GM12878 (cell line): Measurements from ENCODE around the gene CNTN4. TPM values are rescaled to one million over a fixed set of nuclear protein-coding genes. Genes with fewer than 3 reads are reported as not detected.

Experiments used
- ATAC-seq: fragments of 200-7000 bp; cut with Tn5 transposase; 3 replicates; pipeline ENCODE4 v1.9.1; 2020; ENCODE audit warnings: mild to moderate bottlenecking, moderate library complexity
- BruUV-seq: library from RNA; stranded (reverse); fragments of 400-500 nt; replicated peaks from 2 replicates; lab custom pipeline; 2021; lab: Mats Ljungman, UMichigan
- CTCF ChIA-PET: fragments of 300-600 bp; sonication (Branson Sonifier 250); formaldehyde crosslinking; extraction: SDS; loops from one replicate; lab custom pipeline; 2021; ENCODE audit warnings: inconsistent platforms; lab: Yijun Ruan, JAX
- POLR2A ChIA-PET: fragments of 350-600 bp; formaldehyde crosslinking; extraction: SDS; loops from one replicate; lab custom pipeline; 2021; ENCODE audit warnings: inconsistent platforms; lab: Charles Lee
- RAD21 ChIA-PET: fragments of 300-600 bp; sonication (Branson Sonifier 250); formaldehyde crosslinking; loops from one replicate; lab custom pipeline; 2023; ENCODE audit warnings: antibody characterized with exemption; ENCODE audit not compliant: unreplicated experiment; lab: Charles Lee
- SMC1A ChIA-PET: fragments of 300-600 bp; sonication (Branson Sonifier 250); formaldehyde crosslinking; loops from one replicate; lab custom pipeline; 2023; ENCODE audit not compliant: unreplicated experiment, uncharacterized antibody; lab: Charles Lee
- DNase-seq: peaks from one replicate; pipeline ENCODE4 v3.0.0-alpha.2; 2011; ENCODE audit warnings: low read depth, low spot score
- FAIRE-seq: peaks from 3 replicates; lab custom pipeline; 2011; peaks lifted over from hg19 to GRCh38; lab: Jason Lieb, UNC
- H2AFZ ChIP-seq: 2 replicates; pipeline ENCODE4 v1.6.0; 2011; ENCODE audit warnings: low read depth, low read length, control low read depth; ENCODE audit not compliant: control insufficient read depth
- H3K27ac ChIP-seq: 2 replicates; pipeline ENCODE4 v1.5.1; 2011; ENCODE audit warnings: control low read depth; ENCODE audit not compliant: control insufficient read depth, insufficient read depth
- H3K27me3 ChIP-seq, 2 experiments: replicated peaks in 1 of 2; 2 replicates each; pipeline versions ENCODE4 v1.6.0 to v1.6.1; 2011; ENCODE audit warnings: low read length in 1 of 2; ENCODE audit not compliant: control insufficient read depth in 2 of 2, insufficient read depth in 2 of 2
- H3K36me3 ChIP-seq, 2 experiments: 2 replicates each; pipeline ENCODE4 v1.5.1; 2011; ENCODE audit warnings: low read length in 1 of 2; ENCODE audit not compliant: control insufficient read depth in 2 of 2, insufficient read depth in 2 of 2
- H3K4me1 ChIP-seq: 2 replicates; pipeline ENCODE4 v1.6.1; 2011; ENCODE audit warnings: mild to moderate bottlenecking, low read length, moderate library complexity, mixed read lengths; ENCODE audit not compliant: control insufficient read depth, insufficient read depth
- H3K4me2 ChIP-seq: 2 replicates; pipeline ENCODE4 v1.6.0; 2011; ENCODE audit warnings: control low read depth; ENCODE audit not compliant: control insufficient read depth, insufficient read depth
- H3K4me3 ChIP-seq: fragments of 200-600 bp; sonication (generic); 2 replicates; pipeline ENCODE4 v1.5.1; 2016
- H3K79me2 ChIP-seq: 2 replicates; pipeline ENCODE4 v1.6.0; 2011; ENCODE audit warnings: low read length; ENCODE audit not compliant: control insufficient read depth, insufficient read depth
- H3K9ac ChIP-seq: 2 replicates; pipeline ENCODE4 v1.8.0; 2011; ENCODE audit warnings: low read length, control low read depth, mixed read lengths; ENCODE audit not compliant: control insufficient read depth, insufficient read depth
- H3K9me3 ChIP-seq: replicated peaks from 3 replicates; pipeline ENCODE4 v1.5.1; 2011; ENCODE audit warnings: mild to moderate bottlenecking, low read length; ENCODE audit not compliant: control insufficient read depth, insufficient read depth
- H4K20me1 ChIP-seq: 2 replicates; pipeline ENCODE4 v1.6.0; 2011; ENCODE audit not compliant: control insufficient read depth, insufficient read depth
- BRCA1 ChIP-seq: IDR thresholded peaks from 2 replicates; pipeline ENCODE4 v1.6.1; 2011; ENCODE audit warnings: low read depth, low read length, improper control_type of control experiment
- CBX5 ChIP-seq: sonication (generic); IDR thresholded peaks from 2 replicates; pipeline ENCODE4 v1.6.1; 2016; ENCODE audit warnings: low read depth, moderate library complexity, mild to moderate bottlenecking, inconsistent platforms
- E4F1 ChIP-seq: fragments of 450-650 bp; IDR thresholded peaks from 2 replicates; pipeline ENCODE4 v1.6.1; 2018; ENCODE audit warnings: borderline replicate concordance, mild to moderate bottlenecking; ENCODE audit not compliant: partially characterized antibody
- EP300 ChIP-seq, 2 experiments: fragments of 150-350 bp in 1 of 2; IDR thresholded peaks; 2 replicates each; pipeline ENCODE4 v1.6.1; 2011 to 2012; ENCODE audit warnings: low read depth in 2 of 2, low read length in 2 of 2, borderline replicate concordance in 1 of 2, improper control_type of control experiment in 1 of 2, inconsistent platforms in 1 of 2; ENCODE audit not compliant: control insufficient read depth in 1 of 2
- ETV6 ChIP-seq, 2 experiments: fragments of 450-650 bp in 1 of 2; IDR thresholded peaks in 1 of 2; conservative IDR thresholded peaks in 1 of 2; 2 replicates each; pipeline ENCODE4 v1.6.1; 2014; ENCODE audit warnings: antibody characterized with exemption in 1 of 2, borderline replicate concordance in 1 of 2, low read depth in 1 of 2, mild to moderate bottlenecking in 1 of 2, moderate library complexity in 1 of 2
- GABPA ChIP-seq: IDR thresholded peaks from 2 replicates; pipeline ENCODE4 v1.6.1; 2014; ENCODE audit warnings: antibody characterized with exemption, low read depth, mild to moderate bottlenecking, inconsistent platforms
- GATAD2B ChIP-seq: fragments of 450-650 bp; conservative IDR thresholded peaks from 2 replicates; pipeline ENCODE4 v1.6.1; 2017; ENCODE audit warnings: low read depth, mild to moderate bottlenecking, moderate library complexity
- HDAC2 ChIP-seq: fragments of 200-600 bp; sonication (generic); IDR thresholded peaks from 2 replicates; pipeline ENCODE4 v1.6.1; 2017
- IKZF2 ChIP-seq, 2 experiments: fragments of 450-650 bp; IDR thresholded peaks; 2 replicates each; pipeline ENCODE4 v1.6.1; 2017; ENCODE audit warnings: mild to moderate bottlenecking in 2 of 2, moderate library complexity in 2 of 2
- KLF5 ChIP-seq: fragments of 450-650 bp; IDR thresholded peaks from 2 replicates; pipeline ENCODE4 v1.6.1; 2014; ENCODE audit warnings: mild to moderate bottlenecking; ENCODE audit not compliant: partially characterized antibody
- MEF2A ChIP-seq: IDR thresholded peaks from 2 replicates; pipeline ENCODE4 v1.6.1; 2011; ENCODE audit warnings: low read depth, mild to moderate bottlenecking, low read length, moderate library complexity; ENCODE audit not compliant: insufficient read depth
- MTA3 ChIP-seq: IDR thresholded peaks from 2 replicates; pipeline ENCODE4 v1.6.1; 2012; ENCODE audit warnings: low read length, inconsistent platforms, borderline replicate concordance
- POLR2AphosphoS2 ChIP-seq: IDR thresholded peaks from 2 replicates; pipeline ENCODE4 v1.6.1; 2011; ENCODE audit warnings: low read depth, mild to moderate bottlenecking, low read length, improper control_type of control experiment, moderate library complexity
- RAD21 ChIP-seq: IDR thresholded peaks from 2 replicates; pipeline ENCODE4 v1.6.1; 2011; ENCODE audit warnings: mild to moderate bottlenecking, low read depth, low read length, moderate library complexity; ENCODE audit not compliant: insufficient read depth
- RB1 ChIP-seq: fragments of 450-650 bp; formaldehyde crosslinking; IDR thresholded peaks from 2 replicates; pipeline ENCODE4 v1.6.1; 2017; ENCODE audit warnings: mild to moderate bottlenecking, borderline replicate concordance
- RBBP5 ChIP-seq: fragments of 200-600 bp; sonication (generic); conservative IDR thresholded peaks from 2 replicates; pipeline ENCODE4 v1.6.1; 2016
- ZNF207 ChIP-seq: fragments of 450-650 bp; IDR thresholded peaks from 2 replicates; pipeline ENCODE4 v1.6.1; 2014; ENCODE audit warnings: antibody characterized with exemption, mild to moderate bottlenecking, borderline replicate concordance
- ZNF622 ChIP-seq: fragments of 450-650 bp; IDR thresholded peaks from 2 replicates; pipeline ENCODE4 v1.6.1; 2017; ENCODE audit warnings: mild to moderate bottlenecking, inconsistent platforms
- WGBS: methylation state at CpG from one replicate; pipeline ENCODE4 v1.1.6; 2016; ENCODE audit warnings: low lambda C conversion rate; ENCODE audit not compliant: insufficient replicate concordance, insufficient coverage; ENCODE audit errors: missing lambda C conversion rate; 5-methylcytosine and 5-hydroxymethylcytosine counted together
- in situ Hi-C: fragments of 300-500 bp; cut with MboI; formaldehyde crosslinking; loops from 9 replicates; pipeline ENCODE4 v1.14.3; 2018; ENCODE audit warnings: mixed read lengths
- intact Hi-C: fragments of 100-400 bp; cut with micrococcal nuclease; formaldehyde crosslinking; loops from one replicate; pipeline ENCODE4 v1.14.2; 2022; ENCODE audit not compliant: unreplicated experiment
- polyA plus RNA-seq, 11 experiments: library from polyadenylated mRNA; depleted of rRNA in 4 of 11; unstranded in 6 of 11; stranded (reverse) in 5 of 11; fragments of >200 nt; fragmentation: Nextera tagmentation in 4 of 11; fragmentation: Illumina TruSeq in 1 of 11; extraction: Ambion mirVana in 4 of 11; extraction: Trizol in 1 of 11; gene quantifications; 1 replicate in 1 of 11; 2 replicates in 10 of 11; pipeline versions ENCODE4 v1.2.1 to v1.2.3, GENCODE V29; 2011 to 2016; ENCODE audit warnings: inconsistent platforms in 2 of 11, missing spikeins in 2 of 11, low read depth in 1 of 11
- total RNA-seq, 4 experiments: library from RNA; depleted of rRNA in 3 of 4; stranded (reverse); fragments of >200 nt in 3 of 4; fragmentation: Illumina TruSeq in 1 of 4; extraction: Trizol in 1 of 4; gene quantifications; 2 replicates each; pipeline versions ENCODE4 v1.2.1 to v1.2.3, GENCODE V29; 2013 to 2021
- TF ChIP-seq, protein P1 (sequence below), 3 experiments: IDR thresholded peaks in 2 of 3; conservative IDR thresholded peaks in 1 of 3; 2 replicates each; pipeline ENCODE4 v1.5.1; 2011; ENCODE audit warnings: low read depth in 3 of 3, low read length in 3 of 3, mild to moderate bottlenecking in 3 of 3, control low read depth in 2 of 3, moderate library complexity in 2 of 3, inconsistent platforms in 1 of 3, mixed read lengths in 1 of 3; ENCODE audit not compliant: control insufficient read depth in 2 of 3, insufficient read depth in 1 of 3; ENCODE audit errors: extremely low read depth in 1 of 3
- TF ChIP-seq, protein P2 (sequence below): IDR thresholded peaks from 2 replicates; pipeline ENCODE4 v1.6.1; 2012; ENCODE audit warnings: low read depth, low read length, improper control_type of control experiment

CNTN4 gene
- total and polyA plus RNA-seq, 10 of the 15 experiments (the other 5 are each of a cell fraction or from before 2014, with no cell fraction given): 0.05 to 0.43 (median 0.15) TPM; not detected in 1

GRCh38 chr3:2659896-2660295 is 561.2 kb downstream of the CNTN4 start:
- no peak for DNase-seq
- peaks cover 3% of the 10 kb centered on the region; the same call in 1 of the 2 replicates for H3K4me1 ChIP-seq
- TF ChIP-seq ETV6 (conservative IDR thresholded peaks at IDR 0.05 in 1 of 2, IDR thresholded peaks at IDR 0.05 in 1 of 2; ENCODE audit: borderline replicate concordance in 1 of 2, low read depth in 1 of 2): no peak
- TF ChIP-seq EP300 (IDR thresholded peaks at IDR 0.05; ENCODE audit: borderline replicate concordance in 1 of 2, control insufficient read depth in 1 of 2, low read depth in 2 of 2, low read length in 2 of 2): no peak
- no peak for TF ChIP-seq GABPA
- TF ChIP-seq E4F1: no peak
- TF ChIP-seq, protein P1, sequence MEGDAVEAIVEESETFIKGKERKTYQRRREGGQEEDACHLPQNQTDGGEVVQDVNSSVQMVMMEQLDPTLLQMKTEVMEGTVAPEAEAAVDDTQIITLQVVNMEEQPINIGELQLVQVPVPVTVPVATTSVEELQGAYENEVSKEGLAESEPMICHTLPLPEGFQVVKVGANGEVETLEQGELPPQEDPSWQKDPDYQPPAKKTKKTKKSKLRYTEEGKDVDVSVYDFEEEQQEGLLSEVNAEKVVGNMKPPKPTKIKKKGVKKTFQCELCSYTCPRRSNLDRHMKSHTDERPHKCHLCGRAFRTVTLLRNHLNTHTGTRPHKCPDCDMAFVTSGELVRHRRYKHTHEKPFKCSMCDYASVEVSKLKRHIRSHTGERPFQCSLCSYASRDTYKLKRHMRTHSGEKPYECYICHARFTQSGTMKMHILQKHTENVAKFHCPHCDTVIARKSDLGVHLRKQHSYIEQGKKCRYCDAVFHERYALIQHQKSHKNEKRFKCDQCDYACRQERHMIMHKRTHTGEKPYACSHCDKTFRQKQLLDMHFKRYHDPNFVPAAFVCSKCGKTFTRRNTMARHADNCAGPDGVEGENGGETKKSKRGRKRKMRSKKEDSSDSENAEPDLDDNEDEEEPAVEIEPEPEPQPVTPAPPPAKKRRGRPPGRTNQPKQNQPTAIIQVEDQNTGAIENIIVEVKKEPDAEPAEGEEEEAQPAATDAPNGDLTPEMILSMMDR (IDR thresholded peaks at IDR 0.05 in 2 of 3, conservative IDR thresholded peaks at IDR 0.05 in 1 of 3; ENCODE audit: control insufficient read depth in 2 of 3, extremely low read depth in 1 of 3, insufficient read depth in 1 of 3, low read depth in 3 of 3, low read length in 3 of 3): no peak
- TF ChIP-seq HDAC2: no peak
- TF ChIP-seq BRCA1: no peak
- TF ChIP-seq KLF5: no peak
- TF ChIP-seq ZNF622: no peak
- no peak for TF ChIP-seq MEF2A
- TF ChIP-seq IKZF2 (IDR thresholded peaks at IDR 0.05): no peak
- TF ChIP-seq MTA3: no peak
- TF ChIP-seq POLR2AphosphoS2: no peak
- TF ChIP-seq ZNF207: no peak
- TF ChIP-seq RBBP5: no peak
- TF ChIP-seq GATAD2B: no peak
- TF ChIP-seq, protein P2, sequence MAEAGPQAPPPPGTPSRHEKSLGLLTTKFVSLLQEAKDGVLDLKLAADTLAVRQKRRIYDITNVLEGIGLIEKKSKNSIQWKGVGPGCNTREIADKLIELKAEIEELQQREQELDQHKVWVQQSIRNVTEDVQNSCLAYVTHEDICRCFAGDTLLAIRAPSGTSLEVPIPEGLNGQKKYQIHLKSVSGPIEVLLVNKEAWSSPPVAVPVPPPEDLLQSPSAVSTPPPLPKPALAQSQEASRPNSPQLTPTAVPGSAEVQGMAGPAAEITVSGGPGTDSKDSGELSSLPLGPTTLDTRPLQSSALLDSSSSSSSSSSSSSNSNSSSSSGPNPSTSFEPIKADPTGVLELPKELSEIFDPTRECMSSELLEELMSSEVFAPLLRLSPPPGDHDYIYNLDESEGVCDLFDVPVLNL: no peak
- TF ChIP-seq CBX5: no peak
- no peak for TF ChIP-seq RAD21
- no peak for TF ChIP-seq RB1
- TF ChIP-seq, all 136 proteins: peak for 0
- 46% methylated on average over 3 of the region's 3 CpGs for WGBS
- intact Hi-C loops (no loop called here), in situ Hi-C loops (no loop called here)
- Histone ChIP-seq H3K4me3 (no peak overlapping the region), H3K27ac (no peak overlapping the region), H3K9ac (no peak overlapping the region), H3K4me2 (no peak overlapping the region), H4K20me1 (no peaks in the 10 kb centered on the region), H3K36me3 (no peaks in the 10 kb centered on the region), H3K9me3 (no peaks in the 10 kb centered on the region), H3K27me3 (no peaks in the 10 kb centered on the region), H2AFZ (no peak overlapping the region), H3K79me2 (no peaks in the 10 kb centered on the region)
- FAIRE-seq (no peak), ATAC-seq (no peak)
- no TSS peak for BruUV-seq
- ChIA-PET SMC1A (no interaction called here), CTCF (no interaction called here), RAD21 (no interaction called here), POLR2A (no interaction called here)
